Suprapubic skin (tissue), 4 donors: Measurements from ENCODE around the gene PDHX.

Source experiments
- EP300 ChIP-seq: sonication (generic); formaldehyde crosslinking; IDR thresholded peaks from one replicate; pipeline ENCODE4 v1.6.1; 2017; ENCODE audit warnings: antibody characterized with exemption
- POLR2A ChIP-seq, 2 donors: fragments of 450-650 bp; IDR thresholded peaks; one replicate each; pipeline ENCODE4 v1.6.1; 2017; ENCODE audit warnings: antibody characterized with exemption in 2 of 2, mild to moderate bottlenecking in 2 of 2, moderate library complexity in 2 of 2
- POLR2AphosphoS5 ChIP-seq, 3 donors: sonication (generic); formaldehyde crosslinking; IDR thresholded peaks; one replicate each; pipeline ENCODE4 v1.6.1; 2017; ENCODE audit warnings: antibody characterized with exemption in 3 of 3

GRCh38 chr11:34916015-34916842, at the start of gene PDHX, which contains the start of gene APIP:
- TF ChIP-seq POLR2A (IDR thresholded peaks at IDR 0.05) (peak; percentile 68 to 93), POLR2AphosphoS5 (IDR thresholded peaks at IDR 0.05) (peak; percentile 4 to 89 (median 40)), EP300 (no peak)
